ENCODE measurements around the gene SH3BGRL2. TPM values are rescaled to one million over a fixed set of nuclear protein-coding genes. Genes with fewer than 3 reads are reported as not detected.

The SH3BGRL2 gene
- 40.0 and 75.3 TPM in 2 replicates for total RNA-seq (ENCODE audit: low replicate concordance)
- long read RNA-seq, full-length matches to known transcripts, result 54 of 119 reads
- long read RNA-seq, partial matches to known transcripts, result 56 of 119 reads
- long read RNA-seq, other reads (novel, unspliced or antisense), result 9 of 119 reads

DNA sequence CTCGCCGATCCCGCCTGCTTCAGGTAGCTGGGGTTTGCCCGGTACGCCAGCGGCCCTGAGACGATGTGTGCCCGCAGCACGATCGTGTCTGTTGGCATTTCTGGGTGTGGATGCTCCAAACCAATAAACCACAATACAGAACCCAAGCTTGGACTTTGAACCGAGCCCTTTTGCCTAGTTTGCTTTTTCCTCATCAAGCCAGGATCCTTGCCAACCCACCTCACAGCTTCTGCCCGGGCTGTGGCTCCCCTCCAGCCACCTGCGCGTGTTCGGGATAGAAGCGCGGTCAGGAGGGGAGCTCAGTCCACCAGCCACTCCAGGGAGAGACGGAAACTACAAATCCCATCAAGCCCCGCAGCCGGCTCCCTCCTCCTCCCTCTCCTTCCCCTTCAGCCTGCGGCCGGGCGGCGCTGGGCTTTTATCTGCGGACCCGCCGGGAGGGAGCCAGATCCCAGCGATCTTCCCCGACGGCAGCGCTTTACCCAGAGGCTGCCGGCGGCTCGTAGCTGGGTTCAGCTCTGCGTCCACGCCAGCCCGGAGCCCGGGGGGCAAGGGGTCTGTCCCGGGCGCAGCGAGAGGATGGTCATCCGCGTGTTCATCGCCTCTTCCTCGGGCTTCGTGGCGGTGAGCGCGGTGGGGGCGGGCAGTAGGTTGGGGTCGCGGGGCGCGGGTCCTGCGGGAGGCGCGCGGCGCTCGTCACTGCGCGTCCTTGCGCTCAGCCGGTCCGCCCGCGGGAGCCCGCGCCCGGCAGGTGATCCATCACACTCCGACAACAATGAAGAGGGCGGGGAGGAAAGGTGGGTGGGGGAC is at the start of gene SH3BGRL2:
SH3BGRL2 (plus strand) TSS at position 447 of the 810 bp plus-strand sequence; CDS start at position 580, 133 bp downstream.
- H3K36me3 Mint-ChIP-seq, result peaks cover 7% of the 10 kb centered on the region

GRCh38 chr6:79584332-79584731 is 46.8 kb upstream of the SH3BGRL2 start:
- no peak for DNase-seq (ENCODE audit: extremely low spot score, unreplicated experiment)
- TF ChIP-seq CTCF (conservative IDR thresholded peaks at IDR 0.05), result no peak
- Mint-ChIP-seq H3K9me3 (no peaks in the 10 kb centered on the region), H3K27ac (no peak overlapping the region), H3K27me3 (no peaks in the 10 kb centered on the region), H3K4me1 (ENCODE audit: unreplicated experiment) (no peaks in the 10 kb centered on the region), H3K4me3 (no peak overlapping the region), H3K36me3 (peaks cover 7% of the 10 kb centered on the region)

More for the DNA sequence above, at the start of gene SH3BGRL2:
- peak within 1 kb of the TSS; percentile 95 for H3K4me3 Mint-ChIP-seq
- no peaks in the 10 kb centered on the region for H3K9me3 Mint-ChIP-seq
- DNase-seq (ENCODE audit: extremely low spot score, unreplicated experiment), result peak; percentile 86
- no peak for TF ChIP-seq CTCF (conservative IDR thresholded peaks at IDR 0.05)
- H3K27me3 Mint-ChIP-seq, result no peaks in the 10 kb centered on the region
- H3K4me1 Mint-ChIP-seq (ENCODE audit: unreplicated experiment), result peaks cover 37% of the 10 kb centered on the region
- peak within 1 kb of the TSS; percentile 94 for H3K27ac Mint-ChIP-seq

- no peak for DNase-seq (ENCODE audit: extremely low spot score, unreplicated experiment)
- no peak overlapping the region for H3K27ac Mint-ChIP-seq
- TF ChIP-seq CTCF (conservative IDR thresholded peaks at IDR 0.05), result peak; percentile 70
- H3K9me3 Mint-ChIP-seq, result no peaks in the 10 kb centered on the region
- no peak overlapping the region for H3K4me3 Mint-ChIP-seq
- no peaks in the 10 kb centered on the region for H3K4me1 Mint-ChIP-seq (ENCODE audit: unreplicated experiment)
- H3K27me3 Mint-ChIP-seq, result no peaks in the 10 kb centered on the region
- H3K36me3 Mint-ChIP-seq, result peaks cover 3% of the 10 kb centered on the region
Observed at GRCh38 chr6:79586548-79586947, 44.6 kb upstream of the SH3BGRL2 start.

DNA sequence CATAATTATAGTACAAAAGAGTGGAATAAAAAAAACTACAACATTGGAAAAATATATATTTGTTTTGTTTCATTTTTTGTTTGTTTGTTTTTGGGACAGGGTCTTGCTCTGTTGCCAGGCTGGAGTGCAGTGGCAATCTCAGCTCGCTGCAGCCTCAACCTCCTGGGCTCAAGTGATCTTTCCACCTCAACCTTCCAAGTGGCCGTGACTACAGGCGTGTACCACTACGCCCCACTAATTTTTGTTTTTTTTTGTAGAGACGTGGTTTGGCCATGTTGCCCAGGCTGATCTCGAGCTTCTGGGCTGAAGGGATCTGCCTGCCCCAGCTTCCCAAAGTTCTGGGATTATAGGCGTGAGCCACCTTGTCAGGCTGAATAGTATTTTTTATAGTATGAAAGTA is 41.4 kb upstream of the SH3BGRL2 start:
- TF ChIP-seq CTCF (conservative IDR thresholded peaks at IDR 0.05), result no peak
- Mint-ChIP-seq H3K27ac (no peak overlapping the region), H3K9me3 (no peaks in the 10 kb centered on the region), H3K4me3 (no peak overlapping the region), H3K27me3 (no peaks in the 10 kb centered on the region), H3K36me3 (peaks cover 8% of the 10 kb centered on the region), H3K4me1 (ENCODE audit: unreplicated experiment) (no peaks in the 10 kb centered on the region)
- no peak for DNase-seq (ENCODE audit: extremely low spot score, unreplicated experiment)

- Mint-ChIP-seq H3K27me3 (no peaks in the 10 kb centered on the region), H3K36me3 (peaks cover 13% of the 10 kb centered on the region), H3K27ac (no peak overlapping the region), H3K4me1 (ENCODE audit: unreplicated experiment) (peaks cover 14% of the 10 kb centered on the region), H3K9me3 (peaks cover 6% of the 10 kb centered on the region), H3K4me3 (no peak overlapping the region)
- no peak for DNase-seq (ENCODE audit: extremely low spot score, unreplicated experiment)
- no peak for TF ChIP-seq CTCF (conservative IDR thresholded peaks at IDR 0.05)
Observed at GRCh38 chr6:79597155-79597554, 34.0 kb upstream of the SH3BGRL2 start.

Data from type B pancreatic cell (in vitro differentiated cells).